Measurements from ENCODE around the gene DECR2. TPM values are rescaled to one million over a fixed set of nuclear protein-coding genes. Genes with fewer than 3 reads are reported as not detected.

The DECR2 gene
- total and polyA plus RNA-seq, 2 of the 4 experiments (the other 2 are of a cell fraction), result 3.9 to 26.7 TPM

DNA sequence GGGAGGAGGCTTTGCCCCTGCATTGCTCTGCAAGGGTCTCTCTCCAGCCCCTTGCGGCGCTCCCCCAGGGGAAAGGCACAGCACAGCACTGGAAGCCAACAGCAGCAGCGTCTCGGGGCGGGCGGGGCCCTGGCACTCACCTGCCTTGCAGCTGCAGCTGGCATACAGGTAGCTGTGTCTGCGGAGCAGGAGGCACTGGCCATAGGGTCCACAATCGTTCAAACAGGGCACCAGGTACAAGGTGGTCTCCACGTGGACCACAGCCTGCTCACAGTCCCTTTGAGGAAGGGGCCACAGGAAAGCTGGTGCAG is 27.1 kb upstream of the DECR2 start:
- BruUV-seq (replicated peaks), result no TSS peak
- Histone ChIP-seq H4K20me1 (ENCODE audit: insufficient read depth, low read length) (peaks cover 12% of the 10 kb centered on the region), H4K91ac (ENCODE audit: insufficient read depth, low read depth, low read length) (no peak overlapping the region), H3K4me2 (ENCODE audit: low read depth, low read length) (no peak overlapping the region), H3K4me3 (ENCODE audit: insufficient read depth, low read depth, low read length) (no peak overlapping the region), H3K14ac (replicated peaks; ENCODE audit: low read depth, low read length) (no peak overlapping the region), H3K27ac (ENCODE audit: insufficient read depth, low read length) (no peak overlapping the region), H3K9ac (ENCODE audit: low read depth, low read length) (no peak overlapping the region), H3K79me1 (ENCODE audit: low read depth in 1 of 2, low read length in 2 of 2) (peaks cover 4 to 16% of the 10 kb centered on the region in 2 experiments; a peak in 3 of 4 replicates), H3K4ac (ENCODE audit: low read depth, low read length) (no peak overlapping the region), H4K5ac (ENCODE audit: low read depth, low read length) (no peak overlapping the region), H4K8ac (ENCODE audit: low read depth in 2 of 2, low read length in 2 of 2) (no peak overlapping the region), H3K9me1 (ENCODE audit: insufficient read depth, low read length) (no peaks in the 10 kb centered on the region), H2AFZ (replicated peaks; ENCODE audit: low read length, poor library complexity) (no peak overlapping the region), H2BK5ac (ENCODE audit: low read depth, low read length, poor library complexity, severe bottlenecking) (no peak overlapping the region), H3K56ac (ENCODE audit: extremely low read depth, insufficient read depth, low read length) (no peak overlapping the region), H2AK5ac (ENCODE audit: low read depth, low read length) (no peak overlapping the region), H3K9me3 (ENCODE audit: control insufficient read depth, insufficient read depth, low read length) (no peaks in the 10 kb centered on the region), H3K4me1 (ENCODE audit: control insufficient read depth, insufficient read depth, low read length) (peaks cover 6% of the 10 kb centered on the region; the same call in 1 of the 2 replicates), H2BK15ac (ENCODE audit: low read depth, low read length) (no peak overlapping the region), H3K27me3 (ENCODE audit: control insufficient read depth, insufficient read depth, low read length) (no peaks in the 10 kb centered on the region), H3K18ac (ENCODE audit: low read depth, low read length) (no peak overlapping the region), H2AK9ac (replicated peaks; ENCODE audit: low read depth, low read length, poor library complexity) (no peak overlapping the region), H3K23ac (ENCODE audit: low read depth, low read length) (no peak overlapping the region), H3K36me3 (ENCODE audit: control insufficient read depth, insufficient read depth, low read length) (peaks cover 56% of the 10 kb centered on the region), H2BK20ac (ENCODE audit: low read depth, low read length) (no peak overlapping the region), H2BK120ac (ENCODE audit: low read depth, low read length) (no peak overlapping the region)
- dilution Hi-C loops (cut with HindIII; ENCODE audit: low sequenced_read_pairs, unreplicated experiment) (no loop called here), intact Hi-C loops (cut with micrococcal nuclease) (no loop called here), in situ Hi-C loops (cut with MboI; ENCODE audit: low sequenced_read_pairs) (no loop called here)
- no peak for DNase-seq
- TF ChIP-seq CEBPB (IDR thresholded peaks at IDR 0.05; ENCODE audit: low read depth, low read length), result no peak
- no peak for TF ChIP-seq POLR2A (IDR thresholded peaks at IDR 0.05; ENCODE audit: low read depth, low read length)
- no peak for TF ChIP-seq MAFK (IDR thresholded peaks at IDR 0.05; ENCODE audit: low read depth, low read length)
- TF ChIP-seq MXI1 (IDR thresholded peaks at IDR 0.05; ENCODE audit: borderline replicate concordance, low read depth, low read length), result no peak
- no peak for TF ChIP-seq RAD21 (IDR thresholded peaks at IDR 0.05; ENCODE audit: low read length)
- no peak for TF ChIP-seq CHD1 (IDR thresholded peaks at IDR 0.05; ENCODE audit: low read depth, low read length)
- TF ChIP-seq, protein P1, sequence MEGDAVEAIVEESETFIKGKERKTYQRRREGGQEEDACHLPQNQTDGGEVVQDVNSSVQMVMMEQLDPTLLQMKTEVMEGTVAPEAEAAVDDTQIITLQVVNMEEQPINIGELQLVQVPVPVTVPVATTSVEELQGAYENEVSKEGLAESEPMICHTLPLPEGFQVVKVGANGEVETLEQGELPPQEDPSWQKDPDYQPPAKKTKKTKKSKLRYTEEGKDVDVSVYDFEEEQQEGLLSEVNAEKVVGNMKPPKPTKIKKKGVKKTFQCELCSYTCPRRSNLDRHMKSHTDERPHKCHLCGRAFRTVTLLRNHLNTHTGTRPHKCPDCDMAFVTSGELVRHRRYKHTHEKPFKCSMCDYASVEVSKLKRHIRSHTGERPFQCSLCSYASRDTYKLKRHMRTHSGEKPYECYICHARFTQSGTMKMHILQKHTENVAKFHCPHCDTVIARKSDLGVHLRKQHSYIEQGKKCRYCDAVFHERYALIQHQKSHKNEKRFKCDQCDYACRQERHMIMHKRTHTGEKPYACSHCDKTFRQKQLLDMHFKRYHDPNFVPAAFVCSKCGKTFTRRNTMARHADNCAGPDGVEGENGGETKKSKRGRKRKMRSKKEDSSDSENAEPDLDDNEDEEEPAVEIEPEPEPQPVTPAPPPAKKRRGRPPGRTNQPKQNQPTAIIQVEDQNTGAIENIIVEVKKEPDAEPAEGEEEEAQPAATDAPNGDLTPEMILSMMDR (conservative IDR thresholded peaks at IDR 0.05; ENCODE audit: low read depth, low read length), result no peak
- TF ChIP-seq BHLHE40 (IDR thresholded peaks at IDR 0.05; ENCODE audit: low read depth, low read length), result no peak
- no peak for TF ChIP-seq RFX5 (IDR thresholded peaks at IDR 0.05; ENCODE audit: low read depth, low read length)
- TF ChIP-seq, protein P2, sequence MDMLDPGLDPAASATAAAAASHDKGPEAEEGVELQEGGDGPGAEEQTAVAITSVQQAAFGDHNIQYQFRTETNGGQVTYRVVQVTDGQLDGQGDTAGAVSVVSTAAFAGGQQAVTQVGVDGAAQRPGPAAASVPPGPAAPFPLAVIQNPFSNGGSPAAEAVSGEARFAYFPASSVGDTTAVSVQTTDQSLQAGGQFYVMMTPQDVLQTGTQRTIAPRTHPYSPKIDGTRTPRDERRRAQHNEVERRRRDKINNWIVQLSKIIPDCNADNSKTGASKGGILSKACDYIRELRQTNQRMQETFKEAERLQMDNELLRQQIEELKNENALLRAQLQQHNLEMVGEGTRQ (IDR thresholded peaks at IDR 0.05; ENCODE audit: low read depth, low read length), result no peak
- no peak for TF ChIP-seq FOS (IDR thresholded peaks at IDR 0.05; ENCODE audit: low read depth, low read length)
- TF ChIP-seq MAZ (IDR thresholded peaks at IDR 0.05; ENCODE audit: borderline replicate concordance, low read depth, low read length), result no peak
- TF ChIP-seq, protein P3, sequence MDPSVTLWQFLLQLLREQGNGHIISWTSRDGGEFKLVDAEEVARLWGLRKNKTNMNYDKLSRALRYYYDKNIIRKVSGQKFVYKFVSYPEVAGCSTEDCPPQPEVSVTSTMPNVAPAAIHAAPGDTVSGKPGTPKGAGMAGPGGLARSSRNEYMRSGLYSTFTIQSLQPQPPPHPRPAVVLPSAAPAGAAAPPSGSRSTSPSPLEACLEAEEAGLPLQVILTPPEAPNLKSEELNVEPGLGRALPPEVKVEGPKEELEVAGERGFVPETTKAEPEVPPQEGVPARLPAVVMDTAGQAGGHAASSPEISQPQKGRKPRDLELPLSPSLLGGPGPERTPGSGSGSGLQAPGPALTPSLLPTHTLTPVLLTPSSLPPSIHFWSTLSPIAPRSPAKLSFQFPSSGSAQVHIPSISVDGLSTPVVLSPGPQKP (IDR thresholded peaks at IDR 0.05; ENCODE audit: borderline replicate concordance, low read depth, low read length), result no peak
- TF ChIP-seq NFE2L2 (IDR thresholded peaks at IDR 0.05; ENCODE audit: low read depth, low read length), result no peak
- TF ChIP-seq SMC3 (IDR thresholded peaks at IDR 0.05; ENCODE audit: low read depth, low read length), result no peak
- TF ChIP-seq RCOR1 (IDR thresholded peaks at IDR 0.05; ENCODE audit: insufficient replicate concordance, low read length), result no peak
- no peak for ATAC-seq (ENCODE audit: low read depth)
- POLR2A ChIA-PET (ENCODE audit: unreplicated experiment), result no interaction called here
- 95% methylated on average over 9 of the region's 9 CpGs; no CpG with 5 or more reads in 1 of the 2 experiments for WGBS, 2 experiments (ENCODE audit: extremely low coverage in 2 of 2, insufficient read length in 1 of 2)
- CTCF ChIA-PET, result no interaction called here

All from IMR-90 (cell line).